NCI-H510A (cell line): ENCODE data around the gene POLE3.
"Not testable (repeated sequence)": the region's sequence is repeated elsewhere in the genome, so short reads cannot be mapped to it uniquely, and the experiment has no call there.

Experiments used
- DNase-seq: peaks from one replicate; lab custom pipeline; 2025; lab: John Stamatoyannopoulos, UW

Gene POLE3

GRCh38 chr9:113403646-113404045 lies 6.8 kb downstream of the POLE3 start:
- DNase-seq: no peak

- peak; percentile 96 for DNase-seq
These were observed 9.3 kb downstream of the POLE3 start, which contains the start of gene ALAD for GRCh38 chr9:113401027-113401792. Gene ALAD (minus strand): TSS chr9:113401284. CDS start chr9:113393559, 7,725 bp downstream.

- DNase-seq: no peak
These were observed 10.8 kb downstream of the POLE3 start for GRCh38 chr9:113399646-113400200.

GRCh38 chr9:113398796-113399195 lies 11.7 kb downstream of the POLE3 start:
- no peak for DNase-seq

GRCh38 chr9:113397203-113397631 lies 13.3 kb downstream of the POLE3 start:
- no peak for DNase-seq

- no peak for DNase-seq
These were observed 15.2 kb downstream of the POLE3 start for GRCh38 chr9:113395000-113395861.

- no peak for DNase-seq
These were observed 17.2 kb downstream of the POLE3 start for GRCh38 chr9:113393281-113393680.

- no peak for DNase-seq
These were observed 18.6 kb downstream of the POLE3 start for GRCh38 chr9:113391917-113392316.

- DNase-seq: no peak
These were observed 20.1 kb downstream of the POLE3 start for GRCh38 chr9:113390192-113390960.

- DNase-seq: no peak
These were observed 21.0 kb downstream of the POLE3 start for GRCh38 chr9:113389451-113389850.

- DNase-seq: no peak
These were observed 21.6 kb downstream of the POLE3 start for GRCh38 chr9:113388833-113389232.

- DNase-seq: no peak
These were observed 22.8 kb downstream of the POLE3 start for GRCh38 chr9:113387560-113388230.

GRCh38 chr9:113386571-113387393 lies 23.7 kb downstream of the POLE3 start:
- DNase-seq: no peak

GRCh38 chr9:113381909-113382411 lies 28.5 kb downstream of the POLE3 start:
- DNase-seq: peak; percentile 21

GRCh38 chr9:113381441-113381840 lies 29.0 kb downstream of the POLE3 start:
- not testable (repeated sequence) for DNase-seq

GRCh38 chr9:113380869-113381378 lies 29.6 kb downstream of the POLE3 start:
- no peak for DNase-seq

- DNase-seq: not testable (repeated sequence)
These were observed 30.7 kb downstream of the POLE3 start for GRCh38 chr9:113379829-113380210.

GRCh38 chr9:113379094-113379828 lies 31.2 kb downstream of the POLE3 start:
- DNase-seq: not testable (repeated sequence)
